HL-60/S4 treated with retinoic acid at 250 ng/mL for 4 days and 3 days (cell line): ENCODE results near the gene TRIO.

ENCODE experiments used
- in situ Hi-C: fragments of 300-500 bp; cut with MboI; formaldehyde crosslinking; loops from 2 replicates; pipeline ENCODE4 v1.7.0; 2022; ENCODE audit warnings: low sequenced_read_pairs

Gene TRIO

DNA sequence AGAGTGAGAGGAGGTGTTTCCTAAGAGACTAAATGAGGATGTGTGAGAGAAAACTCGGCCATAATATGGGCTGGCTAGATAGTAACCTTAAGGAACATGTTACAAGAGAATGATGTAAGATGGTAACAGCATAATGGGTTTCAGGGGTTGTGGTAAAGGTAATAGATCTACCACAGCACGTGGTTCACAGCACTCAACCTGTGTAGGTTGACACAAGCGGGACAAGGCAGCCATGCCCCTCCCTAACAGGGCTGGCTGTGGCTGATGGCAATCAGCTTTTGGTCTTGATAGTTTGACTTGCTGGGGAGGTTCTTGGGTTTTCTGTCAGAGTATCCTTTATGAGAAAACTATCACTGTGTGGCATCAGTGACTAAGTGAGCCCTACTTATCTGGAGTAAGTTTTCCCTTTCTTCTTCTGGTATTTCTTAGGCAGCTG is 138.6 kb downstream of the TRIO start:
- in situ Hi-C loops = no loop called here

DNA sequence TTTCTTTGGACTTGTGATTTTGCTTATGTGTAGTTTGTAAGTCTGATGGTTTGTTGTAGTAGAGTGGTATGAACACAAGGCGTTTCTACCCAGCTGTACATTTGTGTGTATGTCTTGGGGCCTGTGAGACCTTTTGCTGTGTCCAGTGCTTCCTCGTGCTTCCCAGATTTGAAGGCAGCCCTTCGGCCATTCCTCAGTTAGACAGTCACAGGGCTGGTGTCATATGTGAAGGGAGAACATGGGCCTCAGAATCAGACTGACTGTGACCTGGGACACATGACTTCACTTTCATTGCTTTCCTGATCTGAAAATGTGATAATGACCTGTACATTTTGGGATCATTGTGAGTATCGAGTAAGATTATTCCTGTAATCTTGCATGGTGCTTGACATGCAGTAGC is 140.0 kb downstream of the TRIO start:
- in situ Hi-C loops = no loop called here

DNA sequence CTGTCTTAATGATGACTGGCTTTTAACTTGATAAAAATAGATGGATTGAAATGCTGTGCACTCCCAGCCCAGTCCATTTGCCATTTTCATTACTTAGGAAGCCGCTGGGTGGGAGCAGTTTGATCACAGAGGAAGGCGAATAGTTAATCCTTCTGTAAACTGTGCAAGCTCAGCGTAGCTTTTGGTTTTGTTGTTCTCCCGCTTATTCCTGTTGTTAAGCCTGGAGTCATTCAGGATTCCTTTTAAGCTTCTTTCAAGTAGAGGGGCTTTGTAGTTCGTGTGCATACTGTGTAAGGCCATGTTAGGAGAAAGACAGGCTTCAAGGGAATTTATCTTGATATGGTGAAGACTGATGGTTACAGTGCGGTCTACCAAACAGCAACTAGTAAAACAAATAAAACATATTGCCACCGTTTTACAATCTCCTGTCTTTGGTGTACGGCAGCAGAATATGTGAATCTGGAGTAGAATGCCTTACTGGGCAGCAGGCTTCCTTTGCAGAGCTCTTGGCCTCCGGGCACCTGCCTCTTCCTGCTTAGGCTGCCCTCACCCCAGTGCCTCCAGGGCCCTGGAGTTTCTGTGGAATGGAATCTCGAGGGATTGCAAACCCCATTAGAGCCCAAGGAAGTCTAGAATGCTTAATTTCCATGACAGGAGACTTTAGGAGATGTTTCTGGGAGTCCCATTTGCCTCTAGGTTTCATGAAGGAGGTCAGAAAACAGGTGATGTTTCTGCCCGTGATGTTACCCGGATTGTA is 141.4 kb downstream of the TRIO start:
- in situ Hi-C loops = no loop called here

DNA sequence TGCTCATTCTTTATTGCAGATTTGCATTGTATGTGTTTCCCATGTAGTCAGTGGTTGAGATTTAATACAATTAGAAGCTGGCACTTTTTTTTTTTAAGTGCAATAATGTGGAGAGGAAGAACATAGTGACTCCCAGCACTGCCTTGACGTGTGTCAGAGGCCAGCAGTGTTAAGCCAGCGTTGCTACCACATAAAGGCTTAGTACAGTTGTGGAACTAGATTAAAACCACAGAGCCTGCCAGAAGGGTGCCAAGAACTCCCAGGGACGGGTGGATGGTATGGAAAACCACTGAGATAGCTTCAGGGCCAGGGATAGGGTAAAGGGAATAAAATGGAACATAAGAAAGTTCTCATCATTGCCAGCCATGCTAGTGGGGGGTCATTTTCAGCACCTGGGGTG is 142.9 kb downstream of the TRIO start:
- in situ Hi-C loops = no loop called here

DNA sequence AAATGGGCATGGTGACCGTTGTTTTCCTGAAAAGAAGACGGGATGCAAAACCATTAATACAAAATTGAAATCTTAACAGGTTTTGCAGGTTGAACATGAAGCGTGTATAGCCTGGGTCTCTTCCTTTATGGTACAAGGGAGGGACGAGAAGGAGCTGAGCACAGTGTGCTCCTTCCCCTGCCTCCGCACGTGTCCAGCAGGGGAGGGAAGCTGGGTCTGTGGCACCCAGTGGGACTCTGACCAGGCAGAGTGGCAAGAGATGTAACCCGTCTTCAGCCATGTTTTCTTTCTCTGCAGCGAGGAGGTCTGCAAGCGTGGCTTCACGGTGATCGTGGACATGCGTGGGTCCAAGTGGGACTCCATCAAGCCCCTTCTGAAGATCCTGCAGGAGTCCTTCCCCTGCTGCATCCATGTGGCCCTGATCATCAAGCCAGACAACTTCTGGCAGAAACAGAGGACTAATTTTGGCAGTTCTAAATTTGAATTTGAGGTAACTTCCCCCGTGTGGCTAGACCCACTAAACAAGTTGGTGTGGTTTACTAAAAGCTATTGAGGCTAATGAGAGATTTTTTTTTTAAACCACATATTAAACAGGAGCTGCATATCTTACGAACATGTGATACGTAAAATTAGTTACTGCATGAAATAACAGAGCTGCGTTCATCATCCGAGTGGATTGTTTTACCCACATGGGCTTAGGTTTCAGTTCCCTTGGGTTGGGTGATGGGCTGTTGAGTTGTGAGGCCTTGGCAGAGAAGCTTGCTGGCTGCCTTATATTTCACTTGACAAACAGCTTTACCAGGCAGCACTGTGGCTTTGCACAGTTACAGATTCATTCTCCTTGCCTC is 143.7 kb downstream of the TRIO start:
- in situ Hi-C loops = no loop called here

DNA sequence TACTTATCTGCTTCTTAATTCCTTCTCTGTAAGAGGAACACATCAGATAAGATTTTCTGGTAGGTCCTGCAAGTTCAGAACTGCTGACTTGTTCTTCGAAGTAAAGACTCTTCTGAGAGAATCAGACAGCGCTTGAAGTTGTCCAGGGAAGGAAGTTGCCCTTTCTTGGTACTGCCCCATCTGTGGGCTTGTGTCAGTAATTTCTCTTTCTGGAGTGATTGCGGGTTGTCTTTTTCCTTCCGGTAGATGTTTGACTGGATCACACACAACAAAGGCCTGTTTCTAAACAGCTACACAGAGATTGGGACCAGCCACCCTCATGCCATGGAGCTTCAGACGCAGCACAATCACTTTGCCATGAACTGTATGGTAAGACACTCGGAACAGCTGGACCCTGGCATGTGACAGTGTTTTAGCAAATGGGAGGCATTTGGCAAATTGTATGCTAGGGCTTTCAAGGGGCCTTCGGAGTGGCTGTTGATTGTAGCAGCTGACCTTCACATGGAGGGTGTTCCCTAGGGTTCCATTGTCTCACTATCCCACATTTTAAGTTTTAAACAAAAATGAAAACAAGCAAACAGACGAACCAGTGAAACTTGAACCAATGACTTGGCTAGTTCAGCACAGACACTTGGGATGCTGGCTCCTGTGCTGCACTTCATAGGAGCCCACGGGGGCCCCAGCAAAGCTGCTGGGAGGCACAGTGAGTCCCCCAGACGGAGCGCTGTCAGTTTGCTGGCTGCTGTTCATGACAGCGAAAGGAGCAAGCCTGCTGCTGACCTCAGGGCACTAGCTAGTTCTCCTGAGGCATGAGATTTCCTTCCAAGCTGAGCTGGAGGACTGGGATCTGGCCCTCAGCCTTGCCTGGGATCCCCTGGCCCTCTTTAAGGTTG is 149.9 kb downstream of the TRIO start:
- in situ Hi-C loops = no loop called here

DNA sequence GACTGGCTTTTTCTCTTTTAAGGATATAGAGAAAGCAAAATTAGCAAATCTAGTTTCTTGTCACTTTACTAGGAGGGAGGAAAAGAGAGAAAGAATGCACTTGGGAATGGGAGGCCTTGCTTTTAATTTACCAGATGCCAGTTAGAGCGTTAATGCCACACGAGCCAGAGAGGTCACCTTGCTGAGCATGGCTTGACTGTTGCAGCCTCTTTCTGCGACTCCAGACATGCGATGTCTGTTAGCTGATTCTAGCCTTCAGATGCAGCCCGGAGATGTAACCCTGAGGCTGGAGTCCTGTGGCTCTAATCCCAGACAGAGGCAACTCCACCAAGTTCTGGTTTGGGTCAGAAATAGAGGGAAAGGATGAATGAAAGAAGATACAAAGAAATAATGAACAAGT is 152.5 kb downstream of the TRIO start:
- in situ Hi-C loops = no loop called here

DNA sequence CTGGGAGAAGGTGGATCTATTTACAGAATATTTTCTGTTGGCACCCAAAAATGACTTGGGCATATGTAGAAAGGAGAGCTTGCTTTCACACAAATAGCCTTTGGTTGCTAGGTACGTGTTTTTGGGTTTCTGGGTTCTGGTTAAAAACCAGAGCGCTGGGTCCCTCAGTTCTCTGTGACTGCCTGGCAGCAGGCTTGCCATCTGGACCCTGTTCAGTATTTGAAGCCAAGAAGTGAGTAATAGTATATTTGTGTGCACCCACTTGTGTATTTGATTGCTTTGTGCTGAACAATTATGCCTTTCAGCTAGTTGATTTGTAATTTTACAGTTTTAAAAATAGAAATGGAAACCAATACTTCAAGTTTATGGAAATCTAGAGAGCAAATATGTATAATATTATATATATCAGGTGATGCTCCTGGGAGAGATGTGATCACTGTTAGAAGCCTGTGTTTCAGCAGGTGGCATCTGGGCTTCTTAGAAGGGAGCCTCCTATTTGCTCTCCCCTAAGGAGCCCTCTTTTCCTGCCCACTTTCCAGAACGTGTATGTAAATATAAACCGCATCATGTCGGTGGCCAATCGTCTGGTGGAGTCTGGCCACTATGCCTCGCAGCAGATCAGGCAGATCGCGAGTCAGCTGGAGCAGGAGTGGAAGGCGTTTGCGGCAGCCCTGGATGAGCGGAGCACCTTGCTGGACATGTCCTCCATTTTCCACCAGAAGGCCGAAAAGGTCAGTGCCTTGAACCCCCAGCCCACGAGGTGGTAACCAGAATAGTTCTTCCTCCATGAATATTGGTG is 153.6 kb downstream of the TRIO start:
- in situ Hi-C loops = no loop called here

DNA sequence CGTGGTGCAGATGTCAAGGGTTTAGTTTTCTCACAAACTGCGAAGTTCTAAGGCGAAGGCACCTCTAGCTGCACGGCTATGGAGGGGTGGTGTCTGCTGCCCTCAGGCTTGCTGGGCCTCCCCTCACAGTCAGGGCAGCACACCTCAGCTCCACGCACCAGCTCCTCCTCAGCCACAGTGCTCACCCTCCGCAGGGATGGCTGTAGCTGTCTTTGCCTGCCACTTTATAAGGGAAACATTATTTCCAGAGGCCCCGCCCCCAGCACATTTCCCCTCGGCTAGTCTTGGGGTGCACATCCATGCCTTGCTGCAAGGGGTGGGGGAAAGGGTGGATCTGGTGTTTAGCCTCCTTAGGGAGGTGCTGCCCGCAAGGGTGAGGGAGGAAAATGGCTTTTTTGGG is 154.6 kb downstream of the TRIO start:
- in situ Hi-C loops = no loop called here

DNA sequence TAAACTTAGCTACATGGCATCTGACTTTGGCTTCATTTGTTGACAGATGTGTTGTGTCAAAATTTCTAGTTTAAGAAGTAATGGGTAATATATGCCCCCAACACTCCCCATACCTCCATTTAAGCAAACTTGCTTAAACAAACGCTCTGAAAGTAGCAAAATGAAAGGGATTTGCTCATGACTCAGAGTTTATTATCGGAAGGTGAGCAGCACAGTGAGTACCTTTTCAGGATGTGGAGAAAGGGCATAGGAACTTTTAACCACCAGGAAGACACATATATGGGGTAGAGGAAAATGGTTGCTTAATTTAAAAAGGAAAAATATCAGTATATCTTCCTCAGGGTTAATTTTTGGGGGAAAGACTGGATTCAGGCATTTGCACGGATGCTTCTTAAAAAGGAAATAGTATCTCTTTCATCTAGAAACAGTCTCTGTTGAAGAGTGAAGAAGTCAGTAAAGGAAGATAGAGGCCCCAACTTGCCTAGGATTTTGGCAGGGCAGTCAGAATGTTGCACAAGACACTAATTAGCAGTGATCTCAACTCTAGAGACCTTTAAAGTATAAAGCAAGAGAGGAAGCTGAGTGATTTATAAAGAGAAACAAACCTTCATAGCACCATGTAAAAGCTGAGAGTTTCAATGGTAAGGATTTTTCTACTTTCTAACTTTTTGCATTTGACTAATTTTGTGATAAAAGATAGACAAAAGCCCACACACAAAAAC is 155.1 kb downstream of the TRIO start:
- in situ Hi-C loops = no loop called here

DNA sequence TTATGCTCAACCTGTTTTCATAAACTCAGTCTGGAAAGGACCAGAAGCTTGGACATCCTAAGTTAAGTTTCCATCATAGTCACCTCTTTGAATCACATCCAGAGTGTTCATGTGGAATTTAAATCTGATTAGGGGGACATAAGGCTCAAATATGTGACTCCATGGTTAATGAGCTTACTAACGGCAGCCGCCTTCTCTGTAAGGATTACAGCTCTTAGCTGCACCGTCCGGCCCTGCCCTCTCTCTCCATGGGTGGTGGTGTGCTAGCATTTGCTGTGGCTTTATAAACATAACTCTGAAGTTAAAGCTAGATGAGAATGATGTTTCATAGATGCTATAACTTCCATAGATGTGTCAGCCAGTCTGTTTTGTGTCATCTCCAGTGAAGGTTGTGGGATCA is 156.5 kb downstream of the TRIO start:
- in situ Hi-C loops = no loop called here

DNA sequence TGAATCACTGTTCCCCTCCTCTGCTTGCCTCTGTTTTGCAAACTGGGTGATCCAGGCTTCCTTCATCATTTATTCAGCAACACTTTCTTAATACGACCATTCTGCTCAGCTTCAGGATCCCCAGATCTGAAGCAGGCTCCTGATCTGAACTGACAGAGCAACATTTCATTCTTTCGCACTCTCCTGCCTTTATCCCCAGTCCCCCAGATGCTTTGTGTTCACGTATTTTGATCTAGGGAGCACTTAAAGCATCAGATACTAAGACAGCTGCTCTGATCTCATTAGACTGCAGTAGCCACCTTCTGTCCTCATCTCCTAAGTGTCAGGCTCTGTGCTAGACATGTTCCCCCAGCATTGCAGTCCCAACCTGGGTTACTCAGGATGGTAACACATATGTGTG is 158.0 kb downstream of the TRIO start:
- in situ Hi-C loops = no loop called here

DNA sequence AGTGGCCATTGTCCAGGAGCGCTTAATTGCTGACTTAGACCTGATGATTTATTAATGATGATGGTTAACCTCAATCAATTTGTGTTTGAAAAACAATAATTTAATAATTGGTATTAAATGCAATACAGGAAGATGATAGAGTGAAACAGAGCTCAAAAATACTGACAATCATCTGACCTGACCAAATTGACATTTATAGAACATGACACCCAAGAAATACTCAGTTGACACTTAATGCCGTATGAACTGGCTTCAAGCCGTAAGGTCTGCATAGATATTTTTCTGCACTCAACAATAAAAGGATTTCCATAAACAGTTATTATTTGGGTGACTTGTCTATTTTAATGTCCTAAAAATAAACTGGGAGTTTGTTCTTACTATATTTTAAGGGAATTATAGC is 159.2 kb downstream of the TRIO start:
- in situ Hi-C loops = no loop called here

DNA sequence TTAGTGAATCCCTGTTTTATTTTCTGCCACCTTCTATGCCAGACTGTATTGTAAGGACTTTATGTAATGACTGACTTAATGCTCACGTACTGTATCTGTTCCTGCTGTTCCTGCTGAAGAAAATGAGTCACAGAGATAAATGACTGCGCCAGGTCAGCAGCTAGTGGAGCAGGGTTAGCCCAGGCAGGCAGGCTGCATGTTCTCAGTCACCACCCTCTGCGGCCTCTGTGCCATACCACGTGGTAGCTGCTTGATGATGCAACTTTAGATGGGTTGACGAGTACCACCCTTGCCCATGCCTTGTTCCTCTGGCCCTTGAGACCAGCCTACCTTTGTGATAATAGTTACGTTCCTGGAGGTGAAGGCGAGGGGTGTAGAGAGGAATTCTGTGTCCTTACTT is 161.9 kb downstream of the TRIO start:
- in situ Hi-C loops = no loop called here

DNA sequence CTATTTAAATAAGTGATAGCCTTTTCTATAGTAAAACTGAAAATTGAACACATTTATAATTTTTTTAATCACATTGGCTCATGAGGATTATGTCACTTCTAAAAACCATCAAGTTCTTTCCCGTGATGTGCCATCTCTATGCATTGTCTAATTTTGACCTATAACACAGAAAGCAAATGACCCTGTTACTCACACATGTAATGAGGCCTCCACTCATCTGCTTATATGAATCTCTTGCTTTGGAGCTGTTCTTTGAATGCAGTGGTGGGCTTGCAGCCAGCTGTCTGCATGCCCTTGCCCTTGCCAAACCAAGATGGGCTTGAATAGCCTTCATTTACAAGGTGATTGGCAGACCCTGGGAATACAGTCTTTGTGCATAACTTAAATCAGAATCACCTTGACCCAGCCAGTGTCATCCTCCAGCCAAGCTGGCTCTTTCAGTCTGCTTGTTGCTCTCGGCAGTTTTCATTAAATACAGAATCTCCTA is 163.2 kb downstream of the TRIO start:
- in situ Hi-C loops = no loop called here

DNA sequence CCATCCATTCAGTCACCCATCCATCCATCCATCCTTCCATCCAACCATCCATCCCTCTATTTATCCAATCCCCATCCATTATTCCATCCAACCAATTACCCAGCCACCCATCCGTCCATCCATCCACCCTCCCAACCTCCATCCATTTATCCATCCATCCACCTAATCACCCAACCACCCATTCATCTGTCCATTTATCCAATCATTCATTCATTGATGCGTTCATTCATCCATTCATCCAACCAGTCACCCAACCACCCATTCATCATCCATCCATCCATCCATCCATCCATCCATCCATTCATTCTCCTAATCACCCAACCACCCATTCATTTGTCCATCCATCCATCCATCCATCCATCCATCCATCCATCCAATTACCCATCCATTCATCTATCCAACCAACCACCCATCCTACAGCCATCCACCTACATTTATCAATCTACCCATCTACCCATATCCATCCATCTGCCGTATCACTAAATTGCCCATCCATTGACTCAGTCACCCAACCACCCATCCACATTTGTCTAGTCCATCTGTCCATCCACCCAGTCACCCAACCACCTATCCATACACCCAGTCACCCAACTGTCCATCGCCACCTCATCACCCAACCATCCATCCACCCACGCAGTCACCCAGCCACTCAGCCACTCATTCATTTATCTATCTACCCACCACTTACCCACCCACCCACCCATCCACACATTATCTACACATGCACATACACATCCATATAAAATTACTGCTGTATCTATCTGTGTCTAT is 165.4 kb downstream of the TRIO start:
- in situ Hi-C loops = no loop called here

DNA sequence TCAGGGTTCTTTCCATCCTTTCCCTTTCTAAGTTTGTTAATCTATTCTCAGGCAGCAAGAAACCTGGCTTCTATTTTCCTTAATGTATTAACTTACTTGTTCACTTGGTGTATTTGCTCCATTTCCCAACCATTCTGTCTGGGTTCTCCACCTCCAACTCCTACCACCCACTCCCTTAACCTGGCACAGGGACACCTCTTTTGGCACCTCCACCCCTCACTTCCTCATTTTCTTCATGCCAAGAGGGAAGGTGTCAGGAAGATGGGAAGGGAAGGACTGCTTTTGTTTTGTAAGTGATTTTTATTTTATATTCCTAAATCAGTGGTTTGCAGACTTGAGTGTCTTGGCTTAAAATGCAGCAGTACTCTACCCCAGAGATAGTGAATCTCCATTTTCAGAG is 166.1 kb downstream of the TRIO start:
- in situ Hi-C loops = no loop called here

DNA sequence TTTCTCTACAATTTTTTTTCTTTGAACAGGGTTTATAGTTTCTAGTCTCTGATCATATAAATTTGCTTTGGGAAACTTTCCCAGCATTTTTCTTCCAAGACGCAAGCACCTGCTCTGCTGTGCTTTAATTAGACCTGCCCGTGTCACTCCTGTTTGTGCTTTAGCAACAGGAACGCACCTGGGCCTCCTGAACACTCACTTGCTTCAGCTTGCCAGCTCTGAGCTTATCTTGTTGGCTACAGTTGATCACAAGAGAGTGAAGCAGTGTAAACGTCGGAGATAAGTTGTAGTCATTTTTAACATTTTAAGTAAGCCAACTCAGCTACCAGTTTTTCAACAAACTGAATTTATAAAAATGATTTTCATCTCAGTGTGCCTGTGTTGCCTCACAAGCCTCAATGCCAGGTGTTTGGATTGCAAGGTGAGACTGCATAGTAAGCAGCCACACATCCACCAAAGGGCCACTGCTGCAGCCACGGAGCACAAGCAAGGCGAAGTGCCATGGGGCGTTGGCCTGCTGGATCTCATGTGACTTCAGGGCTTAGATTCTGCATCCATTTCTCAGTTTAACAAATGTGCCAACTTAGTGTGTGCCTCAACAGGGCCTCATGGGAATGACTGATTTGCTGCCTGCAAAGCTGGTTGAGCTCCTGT is 166.9 kb downstream of the TRIO start:
- in situ Hi-C loops = no loop called here
